HG03175 (cell line): ENCODE results near the gene SLC4A11.
"Not testable (repeated sequence)": the region's sequence is repeated elsewhere in the genome, so short reads cannot be mapped to it uniquely, and the experiment has no call there.

Source experiments
- ATAC-seq: cut with Tn5 transposase; IDR thresholded peaks from one replicate; pipeline ENCODE4 v1.9.1; 2021; ENCODE audit warnings: mild to moderate bottlenecking, moderate library complexity; ENCODE audit not compliant: unreplicated experiment

SLC4A11 gene

DNA sequence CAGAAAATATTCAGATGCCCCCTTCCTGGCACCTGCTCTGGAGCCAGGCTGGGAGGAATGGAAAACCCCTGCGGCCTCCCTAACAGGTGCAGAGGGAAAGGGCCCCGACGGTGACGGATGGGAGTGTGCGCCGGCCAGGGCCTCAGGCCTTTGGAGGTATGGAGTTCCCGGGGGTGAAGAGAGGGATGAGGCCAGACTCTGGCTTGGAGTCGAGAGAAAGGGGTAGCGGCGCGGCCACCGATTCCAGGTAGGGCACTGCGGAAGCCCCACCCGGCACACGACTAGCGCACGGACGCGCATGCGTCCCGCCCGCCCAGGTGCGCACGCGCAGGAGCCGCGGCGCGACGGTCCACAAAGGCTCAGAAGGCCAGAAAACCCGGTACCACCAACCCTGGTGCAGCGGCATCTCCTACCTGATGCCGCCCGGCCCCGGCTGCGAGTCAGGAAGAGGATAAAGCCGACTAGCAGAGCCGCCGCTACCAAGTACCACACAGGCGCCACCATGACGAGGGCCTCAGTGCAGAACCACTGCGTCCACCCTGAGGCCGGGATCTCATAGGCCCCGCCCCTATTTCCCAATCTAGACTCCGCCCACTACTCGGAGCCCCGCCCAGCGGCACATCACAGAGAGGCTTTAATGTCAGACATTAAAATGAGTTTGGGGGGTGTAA is 34.7 kb downstream of the SLC4A11 start, which contains the start of gene DDRGK1:
Gene DDRGK1, minus strand, starts transcription at position 559 of the 671 bp plus-strand sequence. Its CDS starts 55 bp downstream, at position 504.
- peak; percentile 79 for ATAC-seq

DNA sequence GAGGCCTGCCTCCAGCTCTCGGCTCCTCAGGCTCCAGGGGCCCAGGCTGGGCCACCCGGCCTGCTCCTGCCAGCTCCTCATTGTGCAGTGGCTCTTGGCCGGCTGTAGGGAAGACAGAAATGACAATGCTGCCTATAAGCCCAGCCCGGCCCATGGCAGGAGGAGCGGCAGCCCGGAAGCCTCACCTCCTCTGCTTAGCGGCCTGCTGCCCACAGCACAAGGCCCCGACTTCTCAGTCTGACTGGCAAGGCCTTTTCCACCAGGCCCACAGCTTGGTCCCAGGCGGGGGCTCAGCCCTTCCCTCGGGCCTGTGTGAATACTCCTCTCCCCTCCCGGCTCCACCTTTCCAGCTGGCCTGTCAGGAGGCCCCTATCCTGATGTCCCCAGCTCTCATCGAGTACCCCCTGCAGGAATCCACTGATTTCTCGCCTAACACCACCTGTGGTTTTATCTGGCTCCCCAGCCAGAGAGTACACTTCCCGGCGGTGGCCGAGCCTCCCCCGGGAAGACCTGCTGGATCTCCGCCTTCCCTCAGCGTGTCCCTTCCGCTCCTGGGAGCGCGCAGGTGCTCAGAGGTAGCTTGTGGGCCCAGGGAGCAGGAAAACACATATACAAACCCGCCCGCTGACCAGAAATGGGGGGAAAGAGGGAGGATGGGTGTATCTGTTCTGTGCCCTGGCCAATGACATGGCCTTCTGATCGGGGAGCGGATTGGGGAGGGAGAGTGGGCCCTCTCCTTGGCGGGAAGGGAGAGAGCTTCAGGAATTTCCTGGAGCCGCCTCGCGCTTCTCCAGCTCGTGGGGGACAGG is 35.5 kb downstream of the SLC4A11 start:
- peak; percentile 27 for ATAC-seq

DNA sequence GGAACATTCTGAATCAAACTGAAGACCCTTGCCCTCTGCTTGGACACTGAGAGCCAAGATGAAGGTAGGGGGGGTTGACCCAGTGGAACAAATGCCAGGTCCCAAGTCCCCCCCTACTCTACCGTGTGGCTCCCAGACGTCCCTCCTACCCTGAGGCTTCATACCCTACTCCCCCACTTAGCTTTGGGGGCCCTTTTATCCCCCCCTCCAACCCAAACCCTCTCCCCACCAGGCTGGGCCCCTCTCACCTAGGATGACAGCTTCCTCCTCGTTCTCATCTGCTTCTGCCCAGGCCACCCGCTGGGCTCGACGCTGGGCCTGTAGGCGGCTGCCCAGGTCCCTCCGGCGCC is 36.0 kb downstream of the SLC4A11 start:
- ATAC-seq: no peak

GRCh38 chr20:3199976-3200755 is 38.8 kb downstream of the SLC4A11 start:
- no peak for ATAC-seq

DNA sequence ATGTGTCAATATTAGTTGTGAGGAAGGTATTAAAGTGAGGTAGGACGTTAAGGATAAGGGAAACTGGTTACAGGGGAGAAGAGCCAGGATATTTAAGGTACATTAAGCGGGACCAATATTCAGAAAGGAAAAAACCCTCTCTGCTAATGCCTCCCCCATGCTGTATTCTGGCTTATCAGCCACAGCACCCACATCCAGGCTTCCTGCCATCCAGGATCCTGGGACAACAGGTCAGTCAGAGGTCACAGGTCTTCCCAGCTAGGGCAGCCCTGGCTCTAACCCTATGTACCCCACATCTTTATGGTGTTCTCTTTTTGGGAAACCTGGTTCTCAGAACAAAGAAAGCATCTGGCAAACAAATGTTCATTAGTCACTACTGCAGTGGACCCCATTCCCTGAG is 39.8 kb downstream of the SLC4A11 start:
- no peak for ATAC-seq

- ATAC-seq: no peak
Measured at GRCh38 chr20:3195590-3196237, 43.3 kb downstream of the SLC4A11 start.

- ATAC-seq: no peak
Measured at GRCh38 chr20:3194617-3195280, 44.2 kb downstream of the SLC4A11 start.

- ATAC-seq: no peak
Measured at GRCh38 chr20:3193806-3194616, 45.0 kb downstream of the SLC4A11 start.

GRCh38 chr20:3192226-3193015 is 46.6 kb downstream of the SLC4A11 start:
- no peak for ATAC-seq

DNA sequence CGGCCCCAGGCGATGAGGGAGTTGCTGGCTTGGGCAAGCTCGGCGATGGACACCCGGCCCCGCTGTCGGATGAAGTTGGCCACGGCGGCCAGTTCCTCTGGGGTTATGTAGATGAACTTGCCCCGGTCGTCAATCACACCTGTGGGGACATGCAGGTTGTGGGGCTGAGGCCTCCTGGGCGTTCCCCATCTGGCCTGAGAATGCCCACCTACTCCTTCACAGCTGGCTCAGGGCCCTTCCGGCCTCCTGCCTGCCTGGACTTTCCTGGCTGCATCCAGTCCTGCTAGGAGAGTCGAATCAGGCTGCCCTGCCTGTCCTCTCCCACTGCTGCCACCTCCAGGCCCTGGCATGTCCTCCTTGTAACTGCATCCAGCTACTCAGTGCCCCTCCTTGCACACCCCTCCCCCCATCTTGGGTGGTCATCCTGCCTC is 48.3 kb downstream of the SLC4A11 start:
- no peak for ATAC-seq

- ATAC-seq: no peak
Measured at GRCh38 chr20:3189561-3190131, 49.3 kb downstream of the SLC4A11 start.

DNA sequence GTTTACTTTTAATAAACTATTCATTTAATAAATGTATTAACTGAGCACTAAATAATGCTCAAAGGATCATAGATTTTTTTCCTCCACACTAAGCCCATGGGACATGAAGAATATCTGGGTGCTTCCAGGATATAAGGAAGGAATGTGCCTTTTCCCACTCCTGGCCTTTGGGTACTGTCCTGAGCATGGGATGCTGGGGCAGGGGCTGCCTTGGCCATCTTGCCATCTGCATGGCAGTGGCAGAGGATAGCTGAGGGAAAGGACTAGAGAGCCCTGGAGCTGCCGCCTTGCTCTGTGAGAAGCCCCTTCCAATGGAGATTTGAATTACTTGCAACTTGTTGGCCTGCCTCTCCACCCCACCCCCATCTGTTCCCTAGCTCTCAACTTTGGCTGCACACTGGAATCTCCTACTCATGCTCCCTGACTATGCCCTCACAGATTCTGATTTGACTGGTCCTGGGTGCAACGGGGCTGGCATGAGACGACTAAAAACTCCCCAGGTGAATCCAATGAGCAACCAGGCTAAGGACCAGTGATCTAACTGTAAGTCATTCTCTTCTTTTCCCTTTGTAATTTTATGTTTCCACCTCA is 50.1 kb downstream of the SLC4A11 start:
- no peak for ATAC-seq

DNA sequence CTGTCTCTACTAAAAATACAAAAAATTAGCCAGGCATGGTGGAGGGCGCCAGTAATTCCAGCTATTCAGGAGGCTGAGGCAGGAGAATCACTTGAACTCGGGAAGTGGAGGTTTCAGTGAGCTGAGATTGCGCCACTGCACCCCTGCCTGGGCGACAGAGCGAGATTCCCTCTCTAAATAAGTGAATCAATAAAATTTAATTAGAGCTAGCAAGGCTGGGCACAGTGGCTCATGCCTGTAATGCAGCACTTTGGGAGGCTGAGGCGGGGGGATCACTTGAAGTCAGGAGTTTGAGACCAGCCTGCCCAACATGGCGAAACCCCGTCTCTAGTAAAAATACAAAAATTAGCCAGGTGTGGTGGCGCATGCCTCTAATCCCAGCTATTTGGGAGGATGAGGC is 51.1 kb downstream of the SLC4A11 start:
- ATAC-seq: not testable (repeated sequence)

GRCh38 chr20:3183896-3184612 is 54.9 kb downstream of the SLC4A11 start:
- no peak for ATAC-seq

GRCh38 chr20:3182429-3182828 is 56.6 kb downstream of the SLC4A11 start:
- ATAC-seq: not testable (repeated sequence)

- ATAC-seq: no peak
Measured at GRCh38 chr20:3181270-3181669, 57.7 kb downstream of the SLC4A11 start.

DNA sequence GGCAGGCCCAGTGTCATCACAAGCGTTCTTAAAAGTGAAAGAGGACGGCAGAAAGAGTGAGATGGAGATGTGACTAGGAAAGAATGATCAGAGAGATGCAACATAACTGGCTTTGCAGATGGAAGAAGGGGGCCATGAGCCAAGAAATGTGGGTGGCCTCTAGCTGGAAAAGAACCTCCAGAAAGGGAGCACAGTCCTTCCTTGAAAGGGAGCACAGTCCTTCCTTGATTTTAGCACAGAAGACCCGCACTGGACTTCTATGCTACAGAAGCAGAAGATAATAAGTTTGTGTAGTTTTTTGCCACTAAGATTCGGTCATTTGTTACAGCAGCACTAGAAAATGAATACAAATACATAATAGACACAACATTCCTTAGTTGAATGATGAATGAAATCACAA is 58.7 kb downstream of the SLC4A11 start:
- ATAC-seq: no peak
